Measurements from ENCODE around the gene COMMD9.

Gene COMMD9

GRCh38 chr11:36238036-36238631, 51.1 kb downstream of the COMMD9 start:
- Histone ChIP-seq H3K27ac (ENCODE audit: insufficient read depth in 1 of 2, low read depth in 1 of 2, low read length in 2 of 2, poor library complexity in 1 of 2, severe bottlenecking in 2 of 2) (no peak overlapping the region), H3K36me3 (ENCODE audit: control insufficient read depth in 4 of 4, insufficient read depth in 4 of 4, low read length in 3 of 4) (no peaks in the 10 kb centered on the region), H3K9me3 (ENCODE audit: control extremely low read depth in 1 of 5, control insufficient read depth in 4 of 5, insufficient read depth in 2 of 5, low read depth in 1 of 5, low read length in 4 of 5) (no peaks in the 10 kb centered on the region), H3K4me3 (ENCODE audit: control insufficient read depth in 1 of 7, extremely low read depth in 1 of 7, insufficient read depth in 4 of 7, low read depth in 2 of 7, low read length in 6 of 7) (no peak overlapping the region), H3K27me3 (replicated peaks in 2 of 5; ENCODE audit: control insufficient read depth in 4 of 5, insufficient read depth in 5 of 5, low read length in 4 of 5) (no peaks in the 10 kb centered on the region), H3K4me1 (ENCODE audit: control extremely low read depth in 1 of 4, control insufficient read depth in 4 of 4, insufficient read depth in 4 of 4, low read length in 3 of 4) (no peaks in the 10 kb centered on the region)
- ChIA-PET POLR2A (no interaction called here), CTCF (no interaction called here)
- peak in 1 of 3 donors; percentile 7 for DNase-seq

- H3K4me1 ChIP-seq (ENCODE audit: control extremely low read depth in 1 of 4, control insufficient read depth in 4 of 4, insufficient read depth in 4 of 4, low read length in 3 of 4) = no peaks in the 10 kb centered on the region
- H3K27ac ChIP-seq (ENCODE audit: insufficient read depth in 1 of 2, low read depth in 1 of 2, low read length in 2 of 2, poor library complexity in 1 of 2, severe bottlenecking in 2 of 2) = no peak overlapping the region
- no peaks in the 10 kb centered on the region for H3K27me3 ChIP-seq (replicated peaks in 2 of 5; ENCODE audit: control insufficient read depth in 4 of 5, insufficient read depth in 5 of 5, low read length in 4 of 5)
- H3K36me3 ChIP-seq (ENCODE audit: control insufficient read depth in 4 of 4, insufficient read depth in 4 of 4, low read length in 3 of 4) = no peaks in the 10 kb centered on the region
- DNase-seq = no peak
- H3K9me3 ChIP-seq (ENCODE audit: control extremely low read depth in 1 of 5, control insufficient read depth in 4 of 5, insufficient read depth in 2 of 5, low read depth in 1 of 5, low read length in 4 of 5) = no peaks in the 10 kb centered on the region
- ChIA-PET CTCF (no interaction called here), POLR2A (no interaction called here)
- no peak overlapping the region for H3K4me3 ChIP-seq (ENCODE audit: control insufficient read depth in 1 of 7, extremely low read depth in 1 of 7, insufficient read depth in 4 of 7, low read depth in 2 of 7, low read length in 6 of 7)
These were observed 51.8 kb downstream of the COMMD9 start for GRCh38 chr11:36237391-36237790.

GRCh38 chr11:36235750-36236149, 53.5 kb downstream of the COMMD9 start:
- peaks cover 0 to 4% (median 0%) of the 10 kb centered on the region in 5 experiments for H3K27me3 ChIP-seq (replicated peaks in 2 of 5; ENCODE audit: control insufficient read depth in 4 of 5, insufficient read depth in 5 of 5, low read length in 4 of 5)
- no peaks in the 10 kb centered on the region for H3K36me3 ChIP-seq (ENCODE audit: control insufficient read depth in 4 of 4, insufficient read depth in 4 of 4, low read length in 3 of 4)
- ChIA-PET POLR2A (no interaction called here), CTCF (interaction anchor here (0.8 kb wide), 1 partner anchor 14 kb away, joined by 3 read pairs; no protein-coding TSS in a partner anchor)
- H3K9me3 ChIP-seq (ENCODE audit: control extremely low read depth in 1 of 5, control insufficient read depth in 4 of 5, insufficient read depth in 2 of 5, low read depth in 1 of 5, low read length in 4 of 5) = no peaks in the 10 kb centered on the region
- H3K4me3 ChIP-seq (ENCODE audit: control insufficient read depth in 1 of 7, extremely low read depth in 1 of 7, insufficient read depth in 4 of 7, low read depth in 2 of 7, low read length in 6 of 7) = no peak overlapping the region
- DNase-seq = no peak
- no peaks in the 10 kb centered on the region for H3K4me1 ChIP-seq (ENCODE audit: control extremely low read depth in 1 of 4, control insufficient read depth in 4 of 4, insufficient read depth in 4 of 4, low read length in 3 of 4)
- no peak overlapping the region for H3K27ac ChIP-seq (ENCODE audit: insufficient read depth in 1 of 2, low read depth in 1 of 2, low read length in 2 of 2, poor library complexity in 1 of 2, severe bottlenecking in 2 of 2)
- WGBS (ENCODE audit: insufficient coverage) = 100% methylated on average over 2 of the region's 3 CpGs

GRCh38 chr11:36234825-36235224, 54.4 kb downstream of the COMMD9 start:
- H3K9me3 ChIP-seq (ENCODE audit: control extremely low read depth in 1 of 5, control insufficient read depth in 4 of 5, insufficient read depth in 2 of 5, low read depth in 1 of 5, low read length in 4 of 5) = no peaks in the 10 kb centered on the region
- H3K27me3 ChIP-seq (replicated peaks in 2 of 5; ENCODE audit: control insufficient read depth in 4 of 5, insufficient read depth in 5 of 5, low read length in 4 of 5) = peaks cover 0 to 4% (median 0%) of the 10 kb centered on the region in 5 experiments
- H3K4me3 ChIP-seq (ENCODE audit: control insufficient read depth in 1 of 7, extremely low read depth in 1 of 7, insufficient read depth in 4 of 7, low read depth in 2 of 7, low read length in 6 of 7) = no peak overlapping the region
- CTCF ChIA-PET = interaction anchor here (0.8 to 1.3 kb wide), 2 partner anchors 14 to 16 kb away, joined by 3 read pairs; no protein-coding TSS in a partner anchor
- no peak for DNase-seq
- POLR2A ChIA-PET = no interaction called here
- WGBS (ENCODE audit: insufficient coverage) = 100% methylated on average over 2 of the region's 2 CpGs
- no peak overlapping the region for H3K27ac ChIP-seq (ENCODE audit: insufficient read depth in 1 of 2, low read depth in 1 of 2, low read length in 2 of 2, poor library complexity in 1 of 2, severe bottlenecking in 2 of 2)
- H3K4me1 ChIP-seq (ENCODE audit: control extremely low read depth in 1 of 4, control insufficient read depth in 4 of 4, insufficient read depth in 4 of 4, low read length in 3 of 4) = no peaks in the 10 kb centered on the region
- H3K36me3 ChIP-seq (ENCODE audit: control insufficient read depth in 4 of 4, insufficient read depth in 4 of 4, low read length in 3 of 4) = no peaks in the 10 kb centered on the region

GRCh38 chr11:36233204-36233603, 56.0 kb downstream of the COMMD9 start:
- H3K4me1 ChIP-seq (ENCODE audit: control extremely low read depth in 1 of 4, control insufficient read depth in 4 of 4, insufficient read depth in 4 of 4, low read length in 3 of 4) = no peaks in the 10 kb centered on the region
- 0% methylated on average over 1 of the region's 3 CpGs for WGBS (ENCODE audit: insufficient coverage)
- H3K27ac ChIP-seq (ENCODE audit: insufficient read depth in 1 of 2, low read depth in 1 of 2, low read length in 2 of 2, poor library complexity in 1 of 2, severe bottlenecking in 2 of 2) = no peak overlapping the region
- no peak overlapping the region for H3K4me3 ChIP-seq (ENCODE audit: control insufficient read depth in 1 of 7, extremely low read depth in 1 of 7, insufficient read depth in 4 of 7, low read depth in 2 of 7, low read length in 6 of 7)
- H3K9me3 ChIP-seq (ENCODE audit: control extremely low read depth in 1 of 5, control insufficient read depth in 4 of 5, insufficient read depth in 2 of 5, low read depth in 1 of 5, low read length in 4 of 5) = no peaks in the 10 kb centered on the region
- ChIA-PET POLR2A (no interaction called here), CTCF (interaction anchor here (1.6 kb wide), 1 partner anchor 24 kb away, joined by 3 read pairs; no protein-coding TSS in a partner anchor)
- H3K27me3 ChIP-seq (replicated peaks in 2 of 5; ENCODE audit: control insufficient read depth in 4 of 5, insufficient read depth in 5 of 5, low read length in 4 of 5) = peaks cover 0 to 4% (median 0%) of the 10 kb centered on the region in 5 experiments
- H3K36me3 ChIP-seq (ENCODE audit: control insufficient read depth in 4 of 4, insufficient read depth in 4 of 4, low read length in 3 of 4) = no peaks in the 10 kb centered on the region
- peak in 1 of 3 donors; percentile 4 for DNase-seq

- Histone ChIP-seq H3K4me1 (ENCODE audit: control extremely low read depth in 1 of 4, control insufficient read depth in 4 of 4, insufficient read depth in 4 of 4, low read length in 3 of 4) (no peaks in the 10 kb centered on the region), H3K36me3 (ENCODE audit: control insufficient read depth in 4 of 4, insufficient read depth in 4 of 4, low read length in 3 of 4) (no peaks in the 10 kb centered on the region), H3K9me3 (ENCODE audit: control extremely low read depth in 1 of 5, control insufficient read depth in 4 of 5, insufficient read depth in 2 of 5, low read depth in 1 of 5, low read length in 4 of 5) (peaks cover 0 to 2% (median 0%) of the 10 kb centered on the region in 5 experiments), H3K27me3 (replicated peaks in 2 of 5; ENCODE audit: control insufficient read depth in 4 of 5, insufficient read depth in 5 of 5, low read length in 4 of 5) (peaks cover 0 to 4% (median 0%) of the 10 kb centered on the region in 5 experiments), H3K27ac (ENCODE audit: insufficient read depth in 1 of 2, low read depth in 1 of 2, low read length in 2 of 2, poor library complexity in 1 of 2, severe bottlenecking in 2 of 2) (no peak overlapping the region), H3K4me3 (ENCODE audit: control insufficient read depth in 1 of 7, extremely low read depth in 1 of 7, insufficient read depth in 4 of 7, low read depth in 2 of 7, low read length in 6 of 7) (no peak overlapping the region)
- CTCF ChIA-PET = interaction anchor here (0.5 to 1.2 kb wide), 2 partner anchors 27 to 684 kb away, joined by 3 read pairs; no protein-coding TSS in a partner anchor
- peak; percentile 8 to 58 (median 40) for DNase-seq
- POLR2A ChIA-PET = no interaction called here
- WGBS (ENCODE audit: insufficient coverage) = 60% methylated on average over 4 of the region's 11 CpGs
These were observed 58.2 kb downstream of the COMMD9 start for GRCh38 chr11:36230779-36231699.

- POLR2A ChIA-PET = no interaction called here
- CTCF ChIA-PET = no interaction called here
- DNase-seq = no peak
- no peak overlapping the region for H3K4me3 ChIP-seq (ENCODE audit: control insufficient read depth in 1 of 7, extremely low read depth in 1 of 7, insufficient read depth in 4 of 7, low read depth in 2 of 7, low read length in 6 of 7)
- peaks cover 0 to 2% (median 0%) of the 10 kb centered on the region in 5 experiments for H3K9me3 ChIP-seq (ENCODE audit: control extremely low read depth in 1 of 5, control insufficient read depth in 4 of 5, insufficient read depth in 2 of 5, low read depth in 1 of 5, low read length in 4 of 5)
- 96% methylated on average over 8 of the region's 12 CpGs for WGBS (ENCODE audit: insufficient coverage)
- no peak overlapping the region for H3K27ac ChIP-seq (ENCODE audit: insufficient read depth in 1 of 2, low read depth in 1 of 2, low read length in 2 of 2, poor library complexity in 1 of 2, severe bottlenecking in 2 of 2)
- H3K4me1 ChIP-seq (ENCODE audit: control extremely low read depth in 1 of 4, control insufficient read depth in 4 of 4, insufficient read depth in 4 of 4, low read length in 3 of 4) = no peaks in the 10 kb centered on the region
- peaks cover 0 to 4% (median 0%) of the 10 kb centered on the region in 5 experiments for H3K27me3 ChIP-seq (replicated peaks in 2 of 5; ENCODE audit: control insufficient read depth in 4 of 5, insufficient read depth in 5 of 5, low read length in 4 of 5)
- H3K36me3 ChIP-seq (ENCODE audit: control insufficient read depth in 4 of 4, insufficient read depth in 4 of 4, low read length in 3 of 4) = no peaks in the 10 kb centered on the region
These were observed 60.0 kb downstream of the COMMD9 start for GRCh38 chr11:36229091-36229705.

Data from common myeloid progenitor, CD34-positive (primary cell).